ENCODE measurements around the gene GRB10.
"Not testable (repeated sequence)": the region's sequence is repeated elsewhere in the genome, so short reads cannot be mapped to it uniquely, and the experiment has no call there.

The GRB10 gene

DNA sequence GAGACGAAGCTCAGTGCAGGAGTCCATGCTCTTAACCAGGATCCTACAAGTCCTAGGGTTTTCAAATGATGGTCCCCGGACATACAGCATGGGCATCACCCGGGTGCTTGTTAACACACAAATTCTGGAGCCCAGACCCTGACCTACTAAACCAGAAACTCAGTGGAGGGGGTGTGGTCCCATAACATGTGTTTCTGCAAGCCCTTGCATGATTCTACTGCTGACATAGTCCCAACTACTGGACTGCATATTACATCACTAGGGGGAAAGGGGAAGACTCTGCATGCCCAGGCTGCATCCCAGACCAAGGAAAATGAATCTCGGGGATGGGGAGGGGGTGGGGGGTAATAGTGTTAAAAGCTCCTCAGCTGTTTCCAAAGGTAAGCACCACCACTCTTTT is 40.3 kb downstream of the GRB10 start:
- no peak for DNase-seq

DNA sequence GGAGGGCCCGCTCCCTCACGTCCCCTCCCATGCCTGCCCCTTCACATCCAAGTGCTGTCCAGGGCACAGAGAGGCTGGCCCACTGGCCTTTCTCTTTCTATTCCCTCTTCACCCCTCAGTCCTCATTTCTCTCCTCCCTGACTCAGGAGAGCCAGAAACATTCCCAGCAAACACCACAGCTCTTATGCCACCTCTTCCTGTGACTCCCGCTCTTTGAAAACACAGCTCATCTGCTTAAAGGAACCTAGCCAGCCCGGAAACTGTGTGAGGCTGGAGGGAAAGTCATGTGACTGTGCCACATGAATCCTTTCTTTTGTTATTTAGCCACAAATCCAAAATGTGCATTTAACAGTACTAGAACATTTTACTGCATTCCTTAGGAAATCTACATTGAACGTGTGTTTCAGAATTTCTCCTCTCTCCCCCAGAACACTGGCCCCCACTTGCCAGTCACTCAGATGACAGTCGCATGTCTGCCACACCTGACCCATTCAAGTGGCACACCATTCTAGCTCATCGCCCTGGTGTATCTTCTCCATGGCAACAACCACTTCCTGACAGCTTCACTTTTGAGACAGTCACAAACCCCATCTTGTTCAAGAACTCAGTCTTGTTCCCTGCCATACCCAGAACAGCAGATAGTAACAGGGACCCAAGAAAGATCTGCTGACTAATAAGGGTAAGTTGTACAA is 42.8 kb downstream of the GRB10 start:
- DNase-seq = no peak

DNA sequence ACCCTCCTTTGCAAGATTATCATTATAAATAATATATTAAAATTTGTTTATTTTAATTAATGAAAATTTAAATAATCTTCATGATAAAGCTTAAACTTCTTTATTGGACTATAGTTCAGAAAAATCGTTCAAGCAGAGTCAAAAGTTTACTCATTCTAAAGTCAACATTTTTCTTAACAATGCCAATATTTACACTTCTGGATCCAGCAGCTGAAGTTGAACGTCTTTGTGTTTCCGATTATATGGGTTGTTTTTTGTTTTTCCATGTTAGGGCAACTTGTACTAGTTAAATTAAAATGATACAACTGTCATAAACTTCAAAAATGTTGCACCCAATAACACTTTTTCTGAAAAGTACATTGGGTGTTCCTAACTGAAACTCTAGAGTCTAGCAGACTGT is 43.8 kb downstream of the GRB10 start:
- no peak for DNase-seq

GRCh38 chr7:50735836-50736235 is 46.9 kb downstream of the GRB10 start:
- not testable (repeated sequence) for DNase-seq

DNA sequence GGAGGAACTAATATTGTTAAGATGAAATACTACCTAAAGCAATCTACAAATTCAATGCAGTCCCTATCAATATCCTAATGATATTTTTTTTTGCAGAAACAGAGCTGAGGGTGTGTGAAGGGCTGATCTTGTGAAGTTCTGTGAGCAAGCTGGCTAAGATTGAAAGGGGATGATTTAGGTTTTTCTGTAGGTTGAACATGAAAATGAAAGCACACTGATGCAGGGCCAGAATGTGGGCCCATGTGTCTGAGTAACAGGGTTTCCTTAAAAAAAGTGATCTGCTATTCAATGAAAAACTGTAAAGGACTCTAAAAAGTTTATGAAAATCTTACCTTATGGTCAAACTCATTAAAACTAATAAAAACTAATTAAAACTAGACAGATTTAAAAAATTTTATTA is 47.4 kb downstream of the GRB10 start:
- no peak for DNase-seq

DNA sequence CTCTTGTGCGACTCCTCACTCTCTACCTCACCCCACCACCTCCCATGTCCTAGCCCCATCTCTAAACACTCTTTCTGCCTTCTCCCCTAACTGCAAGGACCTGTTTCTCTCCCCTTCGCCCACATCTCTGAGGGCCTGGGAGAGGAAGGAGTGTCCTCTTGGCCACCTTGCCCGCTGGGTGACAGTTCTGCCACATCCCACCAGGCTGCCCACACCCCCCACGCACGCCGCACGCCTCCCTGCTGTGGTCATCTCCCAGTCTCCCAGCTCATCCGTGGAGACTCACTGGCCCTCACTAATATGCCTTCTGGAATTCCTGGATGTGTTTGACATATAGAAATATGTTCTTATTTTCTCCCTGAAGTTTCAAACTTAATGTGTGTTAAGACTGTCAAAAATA is 48.5 kb downstream of the GRB10 start:
- DNase-seq = no peak

GRCh38 chr7:50733552-50733951 is 49.1 kb downstream of the GRB10 start:
- no peak for DNase-seq

DNA sequence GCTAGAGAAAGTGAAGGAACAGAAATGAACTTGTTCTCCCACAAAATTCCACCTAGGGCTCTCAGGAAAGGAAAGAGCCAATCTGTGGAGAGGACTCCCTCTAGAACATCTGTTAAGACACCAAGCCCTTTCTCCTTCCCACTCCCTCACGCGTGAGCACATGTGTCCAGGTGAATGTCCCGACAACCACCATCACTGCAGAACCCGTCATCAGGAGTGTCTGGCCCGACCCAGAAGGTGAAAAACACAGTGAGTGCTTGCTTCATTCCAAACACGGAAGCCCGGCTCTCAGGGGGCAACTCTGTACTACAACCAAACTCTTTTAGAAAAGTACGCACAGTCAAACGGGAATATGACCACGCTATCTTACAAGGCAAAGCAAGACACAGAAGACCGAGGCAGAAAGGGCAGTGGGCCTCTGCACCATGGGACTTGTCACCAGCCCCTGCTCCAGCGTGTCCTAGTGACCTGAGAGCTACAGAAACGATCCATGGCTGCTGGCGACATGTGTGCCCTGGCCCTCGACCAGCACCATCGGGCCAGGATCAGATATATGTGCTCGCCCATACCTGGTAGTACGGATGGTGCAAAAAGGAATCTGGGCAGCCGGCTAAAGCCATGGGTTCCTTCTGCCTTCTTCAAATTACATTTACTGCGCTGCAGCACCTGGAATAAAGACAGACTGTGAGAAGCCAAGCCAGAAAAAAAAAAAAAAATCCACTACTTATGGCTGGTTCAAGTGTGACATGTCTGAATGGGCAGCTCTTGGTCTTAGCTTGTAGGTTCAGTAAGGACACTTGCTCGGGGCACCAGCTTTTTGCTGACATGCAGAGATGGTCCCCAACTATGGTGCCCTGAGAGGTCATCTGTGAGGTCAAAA is 50.8 kb downstream of the GRB10 start:
- no peak for DNase-seq

GRCh38 chr7:50730446-50731400 is 52.0 kb downstream of the GRB10 start:
- no peak for DNase-seq

DNA sequence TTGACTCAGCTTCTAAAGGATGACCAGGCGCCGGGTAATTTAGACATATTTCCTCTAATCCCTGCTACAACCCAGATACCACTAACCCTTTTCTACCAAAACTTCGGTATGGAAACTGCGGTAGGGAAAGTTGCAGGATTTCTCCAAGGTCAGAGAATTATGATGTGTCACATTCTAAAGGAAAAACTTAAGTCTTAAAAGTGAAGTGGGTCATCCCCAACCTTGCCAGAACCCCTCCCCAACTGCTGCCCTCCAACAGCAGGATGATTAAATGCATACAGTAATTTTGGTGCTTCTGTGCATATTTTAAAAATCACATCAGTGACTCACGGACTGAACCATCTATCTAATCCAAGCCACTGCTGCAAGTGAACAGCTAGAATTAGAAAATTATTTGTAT is 52.7 kb downstream of the GRB10 start:
- no peak for DNase-seq

DNA sequence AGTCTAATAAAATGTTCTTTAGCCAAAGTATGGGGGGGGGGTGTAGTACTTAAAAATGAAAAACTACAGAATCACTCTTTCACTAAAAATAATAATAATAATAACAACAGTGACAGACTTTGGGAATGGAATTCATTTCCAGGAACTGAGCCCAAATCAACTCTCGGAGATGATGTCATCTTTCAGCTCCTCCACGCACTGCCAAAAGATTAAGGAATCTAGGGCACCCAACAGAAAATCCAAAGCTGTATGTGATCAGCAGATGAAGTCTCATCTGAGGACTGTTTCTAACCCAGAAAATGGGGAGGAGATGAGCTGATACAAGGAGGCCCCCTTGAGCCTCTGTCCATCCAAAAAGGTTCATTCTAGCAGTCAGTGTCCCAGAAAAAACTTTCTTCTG is 54.5 kb downstream of the GRB10 start:
- no peak for DNase-seq

GRCh38 chr7:50727711-50728110 is 55.0 kb downstream of the GRB10 start:
- no peak for DNase-seq

DNA sequence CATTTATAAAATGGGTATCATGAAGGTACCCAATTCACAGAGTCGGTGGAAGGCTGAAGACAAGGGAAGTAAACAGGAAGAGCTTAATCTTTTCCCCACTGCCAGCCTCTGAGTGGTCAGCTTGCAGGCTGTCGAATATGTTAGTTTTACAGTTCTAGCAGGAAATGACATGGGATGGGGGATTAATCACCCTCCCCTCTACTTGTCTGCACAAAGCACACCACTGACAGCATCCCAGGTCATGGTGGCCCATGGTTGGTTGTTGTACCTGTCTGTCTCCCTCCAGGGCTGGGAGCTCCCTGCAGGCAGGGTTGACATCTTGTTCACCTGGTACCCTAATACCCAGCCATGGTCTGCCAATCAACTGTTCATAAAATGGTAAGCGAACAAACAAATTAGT is 55.6 kb downstream of the GRB10 start:
- no peak for DNase-seq

DNA sequence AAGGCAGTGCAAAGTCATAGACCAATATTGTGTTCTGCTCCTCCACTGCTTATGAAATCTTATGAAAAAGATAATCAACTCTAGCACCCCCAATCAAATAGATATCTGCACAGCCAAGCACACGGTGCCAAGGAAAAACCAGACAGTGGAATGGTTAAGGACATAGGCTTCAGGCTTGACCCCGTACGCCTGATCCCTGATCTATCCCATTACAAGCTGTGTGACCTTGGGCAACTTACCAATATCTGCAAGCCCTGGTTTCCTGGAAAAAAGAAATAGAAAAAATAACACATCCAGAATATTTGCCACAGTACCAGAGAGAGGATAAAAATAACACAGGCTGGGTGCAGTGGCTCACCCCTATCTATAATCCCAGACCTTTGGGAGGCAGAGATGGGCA is 56.9 kb downstream of the GRB10 start:
- DNase-seq = no peak

DNA sequence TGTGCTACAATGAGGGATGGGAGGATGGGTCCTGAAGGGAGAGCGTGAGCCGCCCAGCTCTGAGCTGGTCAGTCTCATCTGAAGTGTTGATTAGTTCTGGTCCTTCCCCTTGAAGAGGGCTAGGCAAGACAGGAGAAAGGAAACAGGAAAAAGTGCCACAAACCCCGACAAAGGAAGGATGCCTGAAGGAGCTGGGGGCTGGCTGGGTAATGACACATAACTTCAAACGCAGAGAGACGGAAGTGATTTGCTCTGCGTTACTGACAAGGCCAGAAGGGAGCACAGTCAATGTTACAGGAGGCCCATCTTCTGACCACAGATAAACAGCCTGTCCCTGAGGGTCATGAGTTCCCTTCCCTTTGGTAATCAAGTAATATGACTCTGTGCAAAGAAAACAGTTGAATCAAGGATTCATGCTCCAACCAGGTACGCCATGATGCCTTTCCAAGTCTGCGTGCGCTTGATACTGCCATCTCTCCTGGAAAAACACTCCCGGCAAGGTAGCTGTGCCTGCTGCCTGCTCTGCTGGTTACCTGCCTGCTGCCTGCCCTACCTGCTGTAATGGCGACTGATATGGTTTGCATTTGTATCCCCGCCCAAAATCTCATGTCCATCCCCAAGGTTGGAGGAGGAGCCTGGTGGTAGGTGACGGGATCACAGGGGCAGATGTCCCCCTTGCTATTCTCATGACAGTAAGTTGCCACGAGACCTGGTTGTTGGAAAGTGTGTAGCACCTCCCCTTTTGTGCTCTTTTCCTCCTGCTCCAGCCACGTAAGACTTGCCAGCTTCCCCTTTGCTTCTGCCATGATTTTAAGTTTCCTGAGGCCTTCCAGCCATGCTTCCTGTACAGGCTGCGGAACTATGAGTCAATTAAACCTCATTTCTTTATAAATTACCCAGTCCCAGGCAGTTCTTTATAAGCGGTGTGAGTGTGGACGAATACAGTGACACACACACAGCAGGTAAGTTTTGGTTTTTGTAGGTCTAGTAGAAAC is 57.9 kb downstream of the GRB10 start:
- no peak for DNase-seq

DNA sequence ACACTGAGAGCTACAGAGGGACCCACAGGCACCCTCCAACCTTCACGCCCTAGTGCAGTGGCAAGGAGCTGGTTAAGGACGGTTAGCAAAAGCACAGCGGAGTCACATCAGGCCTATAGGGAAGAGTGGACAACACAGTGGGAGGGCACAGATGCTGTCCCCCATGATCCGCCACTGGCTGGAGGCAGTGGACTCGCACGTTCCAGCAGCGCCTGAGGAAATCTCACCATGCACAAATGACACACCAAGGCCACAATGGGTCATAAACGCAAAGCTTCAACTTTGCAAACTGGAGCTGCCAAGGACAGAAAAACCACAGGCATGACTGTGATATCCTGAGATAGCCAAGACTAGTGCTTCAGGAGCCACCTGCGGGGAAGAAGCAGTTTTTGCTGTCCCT is 58.8 kb downstream of the GRB10 start:
- DNase-seq = no peak

DNA sequence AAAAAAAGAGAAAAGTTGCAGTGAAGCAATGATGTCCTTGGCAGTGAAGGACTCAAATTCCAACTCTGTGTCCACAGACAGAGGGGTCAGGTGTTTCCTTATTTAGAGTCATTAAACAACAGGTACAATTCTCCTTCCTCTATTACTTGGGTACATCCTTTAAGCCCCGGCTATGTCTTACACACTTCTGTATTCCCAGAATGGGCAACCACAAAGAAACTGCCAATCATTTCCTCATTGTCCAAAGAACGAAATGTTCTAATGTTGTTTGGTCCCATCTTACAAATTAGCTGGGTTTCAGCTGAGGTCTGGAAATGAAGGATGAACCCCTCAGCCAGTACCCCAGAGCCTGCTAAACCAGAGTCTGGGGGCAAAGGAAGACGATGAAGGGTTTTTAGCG is 59.5 kb downstream of the GRB10 start:
- no peak for DNase-seq

- DNase-seq = no peak
Measured at GRCh38 chr7:50721661-50722259, 60.9 kb downstream of the GRB10 start.

- no peak for DNase-seq
Measured at GRCh38 chr7:50721160-50721559, 61.5 kb downstream of the GRB10 start.

DNA sequence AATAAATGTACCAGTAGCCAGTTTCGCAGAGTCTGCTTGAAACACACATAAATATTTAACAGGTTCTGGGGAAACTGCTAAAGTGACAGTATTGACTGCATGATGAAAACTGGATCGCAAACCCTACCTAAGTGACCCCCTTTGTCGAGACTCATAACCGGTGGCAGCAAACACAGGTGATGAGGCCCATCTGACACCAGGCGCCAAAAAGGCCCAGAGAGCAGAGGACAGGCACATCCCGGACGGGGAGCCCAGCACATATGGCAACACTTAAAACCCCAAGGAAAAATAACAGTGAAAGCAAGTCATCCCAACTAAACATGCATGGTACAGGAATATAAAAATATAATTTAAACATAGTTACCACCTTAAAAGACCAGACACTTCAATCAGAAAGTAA is 62.4 kb downstream of the GRB10 start:
- DNase-seq = no peak

DNA sequence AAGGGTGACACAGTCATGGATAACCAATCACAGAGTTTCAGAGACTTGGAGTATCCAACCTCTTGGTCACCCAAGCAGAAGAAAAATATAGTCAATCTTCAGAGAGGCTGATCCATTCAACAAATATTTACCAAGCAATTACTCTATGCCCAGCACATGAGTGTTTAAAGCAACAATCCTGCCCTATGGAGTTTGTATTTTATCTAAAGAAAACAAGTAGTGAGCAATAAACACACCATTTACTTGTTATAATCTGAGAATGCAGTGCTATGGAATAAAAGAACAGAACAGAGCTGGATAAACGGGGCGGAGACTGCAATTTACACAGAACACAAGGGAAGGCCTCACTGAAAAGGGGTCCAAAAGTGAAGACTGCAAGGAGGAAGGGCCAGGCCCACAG is 63.8 kb downstream of the GRB10 start:
- DNase-seq = no peak

DNA sequence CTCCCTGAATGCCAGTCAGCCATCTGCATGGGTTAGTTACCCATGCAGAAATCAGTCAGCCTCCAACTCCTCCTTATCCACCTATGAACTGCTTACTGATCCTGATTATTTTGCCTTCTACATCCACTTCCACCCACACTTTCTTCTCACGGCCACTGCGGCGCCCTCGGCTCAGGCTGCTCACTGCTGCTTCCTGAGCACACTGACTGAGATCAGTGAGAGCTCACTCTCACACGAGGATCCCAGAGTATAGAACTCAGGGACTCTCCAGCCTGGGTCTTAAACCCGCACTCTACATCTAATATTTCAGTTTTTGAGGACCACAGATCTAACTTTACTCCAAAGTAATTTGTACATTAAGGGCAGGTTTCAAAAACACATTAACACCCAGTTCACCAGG is 64.4 kb downstream of the GRB10 start:
- no peak for DNase-seq

Data from NCI-H187 (cell line).